ENCODE results near the gene CSNK1G3. TPM values are rescaled to one million over a fixed set of nuclear protein-coding genes. Genes with fewer than 3 reads are reported as not detected.
A peak's percentile ranks its signal among the peaks of the same experiment; 100 is the strongest.

The CSNK1G3 gene
- total and polyA plus RNA-seq, 3 experiments from 2014 or later = 25.5 to 51.9 (median 48.3) TPM

- H3K27me3 ChIP-seq (ENCODE audit: insufficient read depth, low read length, poor library complexity, severe bottlenecking) = no peaks in the 10 kb centered on the region
- Mint-ChIP-seq H3K4me3 (no peak overlapping the region), H3K36me3 (peaks cover 0 to 9% (median 0%) of the 10 kb centered on the region in 3 donors), H3K9me3 (no peaks in the 10 kb centered on the region), H3K4me1 (peaks cover 56 to 80% (median 79%) of the 10 kb centered on the region in 3 donors), H3K27ac (peak overlapping the region in 3 of 8 donors; percentile 8 to 33 (median 29)), H3K27me3 (peaks cover 0 to 1% of the 10 kb centered on the region in 2 donors)
- H3K36me3 ChIP-seq (ENCODE audit: insufficient read depth, low read length) = no peaks in the 10 kb centered on the region
- no peak for DNase-seq
- H3K4me3 ChIP-seq (ENCODE audit: low read length) = no peak overlapping the region
- ChIA-PET CTCF (interaction anchor here (1.2 to 1.9 kb wide), 2 partner anchors 25 to 94 kb away, joined by 4 to 5 read pairs; partner anchors contain the start of gene CEP120), POLR2A (no interaction called here)
- no peaks in the 10 kb centered on the region for H3K9me3 ChIP-seq (ENCODE audit: low read length)
- peaks cover 36% of the 10 kb centered on the region for H3K4me1 ChIP-seq (ENCODE audit: insufficient read depth, low read length)
- H3K27ac ChIP-seq (ENCODE audit: low read depth, low read length) = no peak overlapping the region
These were observed 5.5 kb downstream of the CSNK1G3 start for GRCh38 chr5:123517476-123517875.

- Mint-ChIP-seq H3K27me3 (peaks cover 0 to 1% of the 10 kb centered on the region in 2 donors), H3K4me3 (peak overlapping the region in 3 of 7 donors; percentile 28 to 60 (median 29)), H3K9me3 (no peaks in the 10 kb centered on the region), H3K4me1 (peaks cover 58 to 82% (median 81%) of the 10 kb centered on the region in 3 donors), H3K27ac (peak overlapping the region in 2 of 8 donors; percentile 4 to 59), H3K36me3 (peaks cover 0 to 4% (median 0%) of the 10 kb centered on the region in 3 donors)
- peaks cover 36% of the 10 kb centered on the region for H3K4me1 ChIP-seq (ENCODE audit: insufficient read depth, low read length)
- no peak for DNase-seq
- no peaks in the 10 kb centered on the region for H3K9me3 ChIP-seq (ENCODE audit: low read length)
- no peaks in the 10 kb centered on the region for H3K36me3 ChIP-seq (ENCODE audit: insufficient read depth, low read length)
- H3K27me3 ChIP-seq (ENCODE audit: insufficient read depth, low read length, poor library complexity, severe bottlenecking) = no peaks in the 10 kb centered on the region
- ChIA-PET CTCF (interaction anchor here (1.2 to 1.9 kb wide), 2 partner anchors 24 to 95 kb away, joined by 4 to 5 read pairs; partner anchors contain the start of gene CEP120), POLR2A (no interaction called here)
- H3K4me3 ChIP-seq (ENCODE audit: low read length) = no peak overlapping the region
- no peak overlapping the region for H3K27ac ChIP-seq (ENCODE audit: low read depth, low read length)
These were observed 6.1 kb downstream of the CSNK1G3 start for GRCh38 chr5:123518111-123518510.

- POLR2A ChIA-PET = no interaction called here
- H3K4me1 Mint-ChIP-seq = peaks cover 49 to 77% (median 76%) of the 10 kb centered on the region in 3 donors
- H3K27ac ChIP-seq (ENCODE audit: low read depth, low read length) = no peak overlapping the region
These were observed 8.8 kb downstream of the CSNK1G3 start for GRCh38 chr5:123520677-123521247.

GRCh38 chr5:123524146-123524545 is 12.2 kb downstream of the CSNK1G3 start:
- Mint-ChIP-seq H3K27ac (no peak overlapping the region), H3K9me3 (no peaks in the 10 kb centered on the region), H3K36me3 (peaks cover 0 to 7% (median 4%) of the 10 kb centered on the region in 3 donors), H3K4me1 (peaks cover 51 to 78% (median 76%) of the 10 kb centered on the region in 3 donors), H3K4me3 (no peak overlapping the region), H3K27me3 (peaks cover 0 to 1% of the 10 kb centered on the region in 2 donors)
- Histone ChIP-seq H3K4me1 (ENCODE audit: insufficient read depth, low read length) (no peaks in the 10 kb centered on the region), H3K9me3 (ENCODE audit: low read length) (no peaks in the 10 kb centered on the region), H3K27me3 (ENCODE audit: insufficient read depth, low read length, poor library complexity, severe bottlenecking) (no peaks in the 10 kb centered on the region), H3K27ac (ENCODE audit: low read depth, low read length) (no peak overlapping the region), H3K36me3 (ENCODE audit: insufficient read depth, low read length) (no peaks in the 10 kb centered on the region), H3K4me3 (ENCODE audit: low read length) (no peak overlapping the region)
- ChIA-PET POLR2A (no interaction called here), CTCF (no interaction called here)
- DNase-seq = no peak

More at GRCh38 chr5:123520677-123521247, 8.8 kb downstream of the CSNK1G3 start:
- H3K9me3 ChIP-seq (ENCODE audit: low read length) = no peaks in the 10 kb centered on the region
- no peak for DNase-seq
- H3K4me1 ChIP-seq (ENCODE audit: insufficient read depth, low read length) = peaks cover 22% of the 10 kb centered on the region
- Mint-ChIP-seq H3K4me3 (no peak overlapping the region), H3K9me3 (no peaks in the 10 kb centered on the region), H3K27ac (no peak overlapping the region), H3K27me3 (peaks cover 0 to 1% of the 10 kb centered on the region in 2 donors), H3K36me3 (peaks cover 0 to 5% (median 0%) of the 10 kb centered on the region in 3 donors)
- H3K27me3 ChIP-seq (ENCODE audit: insufficient read depth, low read length, poor library complexity, severe bottlenecking) = no peaks in the 10 kb centered on the region
- no peak overlapping the region for H3K4me3 ChIP-seq (ENCODE audit: low read length)
- H3K36me3 ChIP-seq (ENCODE audit: insufficient read depth, low read length) = no peaks in the 10 kb centered on the region
- CTCF ChIA-PET = no interaction called here

GRCh38 chr5:123527190-123527589 is 15.2 kb downstream of the CSNK1G3 start:
- H3K4me3 Mint-ChIP-seq = peak overlapping the region in 3 of 7 donors; percentile 24 to 57 (median 46)
- H3K27ac ChIP-seq (ENCODE audit: low read depth, low read length) = no peak overlapping the region
- no peaks in the 10 kb centered on the region for H3K27me3 ChIP-seq (ENCODE audit: insufficient read depth, low read length, poor library complexity, severe bottlenecking)
- POLR2A ChIA-PET = interaction anchor here (1.0 kb wide), 1 partner anchor 15 kb away, joined by 3 read pairs; the partner anchor contains the start of gene CSNK1G3
- peaks cover 0 to 1% of the 10 kb centered on the region in 2 donors for H3K27me3 Mint-ChIP-seq
- no peak overlapping the region for H3K4me3 ChIP-seq (ENCODE audit: low read length)
- peak overlapping the region in 1 of 8 donors; percentile 18 for H3K27ac Mint-ChIP-seq
- H3K36me3 ChIP-seq (ENCODE audit: insufficient read depth, low read length) = no peaks in the 10 kb centered on the region
- H3K4me1 Mint-ChIP-seq = peaks cover 57 to 86% (median 84%) of the 10 kb centered on the region in 3 donors
- no peaks in the 10 kb centered on the region for H3K4me1 ChIP-seq (ENCODE audit: insufficient read depth, low read length)
- no peaks in the 10 kb centered on the region for H3K9me3 ChIP-seq (ENCODE audit: low read length)
- no peak for DNase-seq
- peaks cover 0 to 4% (median 4%) of the 10 kb centered on the region in 3 donors for H3K36me3 Mint-ChIP-seq
- CTCF ChIA-PET = interaction anchor here (0.7 to 1.0 kb wide), 2 partner anchors 41 to 104 kb away, joined by 3 read pairs; no protein-coding TSS in a partner anchor
- no peaks in the 10 kb centered on the region for H3K9me3 Mint-ChIP-seq

GRCh38 chr5:123528065-123528464 is 16.1 kb downstream of the CSNK1G3 start:
- Mint-ChIP-seq H3K9me3 (no peaks in the 10 kb centered on the region), H3K27me3 (peaks cover 0 to 1% of the 10 kb centered on the region in 2 donors), H3K36me3 (peaks cover 0 to 4% (median 4%) of the 10 kb centered on the region in 3 donors), H3K4me3 (no peak overlapping the region), H3K4me1 (peaks cover 58 to 89% (median 84%) of the 10 kb centered on the region in 3 donors), H3K27ac (peak overlapping the region in 1 of 8 donors; percentile 69)
- POLR2A ChIA-PET = no interaction called here
- Histone ChIP-seq H3K27me3 (ENCODE audit: insufficient read depth, low read length, poor library complexity, severe bottlenecking) (no peaks in the 10 kb centered on the region), H3K4me3 (ENCODE audit: low read length) (no peak overlapping the region), H3K27ac (ENCODE audit: low read depth, low read length) (no peak overlapping the region), H3K36me3 (ENCODE audit: insufficient read depth, low read length) (no peaks in the 10 kb centered on the region), H3K4me1 (ENCODE audit: insufficient read depth, low read length) (no peaks in the 10 kb centered on the region), H3K9me3 (ENCODE audit: low read length) (no peaks in the 10 kb centered on the region)
- CTCF ChIA-PET = interaction anchor here (0.7 kb wide), 1 partner anchor 40 kb away, joined by 3 read pairs; no protein-coding TSS in a partner anchor
- no peak for DNase-seq

GRCh38 chr5:123528878-123529277 is 16.9 kb downstream of the CSNK1G3 start:
- Histone ChIP-seq H3K36me3 (ENCODE audit: insufficient read depth, low read length) (no peaks in the 10 kb centered on the region), H3K4me3 (ENCODE audit: low read length) (no peak overlapping the region), H3K4me1 (ENCODE audit: insufficient read depth, low read length) (no peaks in the 10 kb centered on the region), H3K27ac (ENCODE audit: low read depth, low read length) (no peak overlapping the region), H3K27me3 (ENCODE audit: insufficient read depth, low read length, poor library complexity, severe bottlenecking) (no peaks in the 10 kb centered on the region), H3K9me3 (ENCODE audit: low read length) (no peaks in the 10 kb centered on the region)
- H3K4me1 Mint-ChIP-seq = peaks cover 58 to 87% (median 83%) of the 10 kb centered on the region in 3 donors
- DNase-seq = no peak
- peak overlapping the region in 1 of 7 donors; percentile 25 for H3K4me3 Mint-ChIP-seq
- H3K27ac Mint-ChIP-seq = no peak overlapping the region
- H3K27me3 Mint-ChIP-seq = peaks cover 0 to 1% of the 10 kb centered on the region in 2 donors
- no peaks in the 10 kb centered on the region for H3K9me3 Mint-ChIP-seq
- H3K36me3 Mint-ChIP-seq = peaks cover 0 to 4% (median 4%) of the 10 kb centered on the region in 3 donors
- POLR2A ChIA-PET = no interaction called here
- CTCF ChIA-PET = no interaction called here

- POLR2A ChIA-PET = interaction anchor here (0.6 kb wide), 1 partner anchor 19 kb away, joined by 3 read pairs; no protein-coding TSS in a partner anchor
- H3K27me3 ChIP-seq (ENCODE audit: insufficient read depth, low read length, poor library complexity, severe bottlenecking) = no peaks in the 10 kb centered on the region
- Mint-ChIP-seq H3K9me3 (no peaks in the 10 kb centered on the region), H3K4me3 (no peak overlapping the region), H3K36me3 (peaks cover 1 to 4% (median 2%) of the 10 kb centered on the region in 3 donors), H3K27me3 (no peaks in the 10 kb centered on the region), H3K4me1 (peaks cover 55 to 87% (median 84%) of the 10 kb centered on the region in 3 donors), H3K27ac (no peak overlapping the region)
- no peak for DNase-seq
- H3K36me3 ChIP-seq (ENCODE audit: insufficient read depth, low read length) = no peaks in the 10 kb centered on the region
- H3K4me3 ChIP-seq (ENCODE audit: low read length) = no peak overlapping the region
- no peaks in the 10 kb centered on the region for H3K9me3 ChIP-seq (ENCODE audit: low read length)
- CTCF ChIA-PET = no interaction called here
- no peak overlapping the region for H3K27ac ChIP-seq (ENCODE audit: low read depth, low read length)
- H3K4me1 ChIP-seq (ENCODE audit: insufficient read depth, low read length) = no peaks in the 10 kb centered on the region
These were observed 18.8 kb downstream of the CSNK1G3 start for GRCh38 chr5:123530728-123531127.

Measured in CD8-positive, alpha-beta memory T cell (primary cell).